Peyer's patch (tissue), 4 donors: Measurements from ENCODE around the gene GNAS-AS1.

Experiments used
- CTCF ChIP-seq, 6 experiments: fragments of 450-650 bp in 4 of 6; fragments of 200-600 bp in 2 of 6; sonication (generic) in 1 of 6; IDR thresholded peaks; one replicate each; pipeline ENCODE4 v1.5.1; 2017 to 2019; ENCODE audit warnings: antibody characterized with exemption in 6 of 6, mild to moderate bottlenecking in 3 of 6, moderate library complexity in 1 of 6
- POLR2A ChIP-seq, 2 donors: fragments of 450-650 bp; IDR thresholded peaks; one replicate each; pipeline ENCODE4 v1.5.1; 2017; ENCODE audit warnings: antibody characterized with exemption in 2 of 2, mild to moderate bottlenecking in 2 of 2, moderate library complexity in 2 of 2

GRCh38 chr20:58816957-58817651 is 33.6 kb downstream of the GNAS-AS1 start:
- TF ChIP-seq CTCF (IDR thresholded peaks at IDR 0.05) (no peak), POLR2A (IDR thresholded peaks at IDR 0.05) (no peak)
